Mononuclear cell (primary cell): ENCODE data around the gene KCNMB1. TPM values are rescaled to one million over a fixed set of nuclear protein-coding genes. Genes with fewer than 3 reads are reported as not detected.

Experiments used
- H3K27me3 ChIP-seq: 2 replicates; pipeline ENCODE4 v1.6.0; 2011; ENCODE audit warnings: low read length, control low read depth; ENCODE audit not compliant: insufficient read depth
- H3K4me1 ChIP-seq: 2 replicates; pipeline ENCODE4 v1.5.1; 2011; ENCODE audit warnings: mild to moderate bottlenecking, low read length, control low read depth; ENCODE audit not compliant: insufficient read depth
- H3K4me3 ChIP-seq: 2 replicates; pipeline ENCODE4 v1.5.1; 2011; ENCODE audit warnings: mild to moderate bottlenecking, low read length, moderate library complexity
- H3K9me3 ChIP-seq: 2 replicates; pipeline ENCODE4 v1.5.1; 2011; ENCODE audit warnings: low read depth, mild to moderate bottlenecking, control low read depth, low read length
- total RNA-seq: library from RNA; depleted of rRNA; stranded (reverse); fragments of >200 nt; gene quantifications from one replicate; pipeline ENCODE4 v1.2.3, GENCODE V29; 2012

The KCNMB1 gene
- total RNA-seq, 1 donor: 1.8 TPM

- H3K27me3 ChIP-seq: no peaks in the 10 kb centered on the region
- no peak overlapping the region for H3K4me3 ChIP-seq
- H3K9me3 ChIP-seq: no peaks in the 10 kb centered on the region
- peaks cover 19% of the 10 kb centered on the region for H3K4me1 ChIP-seq
Measured at GRCh38 chr5:170348137-170348633, 41.0 kb downstream of the KCNMB1 start.

GRCh38 chr5:170347022-170347567, 42.1 kb downstream of the KCNMB1 start:
- Histone ChIP-seq H3K4me1 (peaks cover 16% of the 10 kb centered on the region), H3K9me3 (no peaks in the 10 kb centered on the region), H3K4me3 (no peak overlapping the region), H3K27me3 (no peaks in the 10 kb centered on the region)

- H3K9me3 ChIP-seq: no peaks in the 10 kb centered on the region
- no peak overlapping the region for H3K4me3 ChIP-seq
- H3K4me1 ChIP-seq: peaks cover 18% of the 10 kb centered on the region
- H3K27me3 ChIP-seq: no peaks in the 10 kb centered on the region
Measured at GRCh38 chr5:170345971-170346370, 43.2 kb downstream of the KCNMB1 start.

DNA sequence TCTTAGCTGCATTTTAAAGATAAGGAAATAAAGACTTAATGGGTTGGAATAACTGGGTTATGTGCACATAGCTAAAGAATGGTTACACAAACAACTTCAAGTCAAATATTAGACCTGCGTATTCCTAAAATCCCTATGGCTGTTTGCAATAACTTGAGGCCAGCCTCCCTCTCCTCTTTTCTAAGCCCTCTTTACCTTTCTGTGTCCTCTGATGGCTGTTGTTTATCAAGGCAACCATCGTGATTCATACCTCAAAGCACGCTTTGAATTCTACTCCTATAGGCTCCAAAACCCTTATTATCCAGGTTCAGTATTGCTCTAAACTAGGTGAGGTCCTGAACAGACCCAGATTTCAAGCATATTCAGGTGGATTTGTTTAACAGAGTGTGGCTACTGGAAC, 46.0 kb downstream of the KCNMB1 start:
- Histone ChIP-seq H3K4me3 (no peak overlapping the region), H3K27me3 (no peaks in the 10 kb centered on the region), H3K9me3 (no peaks in the 10 kb centered on the region), H3K4me1 (peaks cover 28% of the 10 kb centered on the region)

GRCh38 chr5:170342153-170342725, 46.9 kb downstream of the KCNMB1 start:
- Histone ChIP-seq H3K4me1 (peaks cover 35% of the 10 kb centered on the region), H3K9me3 (no peaks in the 10 kb centered on the region), H3K27me3 (no peaks in the 10 kb centered on the region), H3K4me3 (no peak overlapping the region)

DNA sequence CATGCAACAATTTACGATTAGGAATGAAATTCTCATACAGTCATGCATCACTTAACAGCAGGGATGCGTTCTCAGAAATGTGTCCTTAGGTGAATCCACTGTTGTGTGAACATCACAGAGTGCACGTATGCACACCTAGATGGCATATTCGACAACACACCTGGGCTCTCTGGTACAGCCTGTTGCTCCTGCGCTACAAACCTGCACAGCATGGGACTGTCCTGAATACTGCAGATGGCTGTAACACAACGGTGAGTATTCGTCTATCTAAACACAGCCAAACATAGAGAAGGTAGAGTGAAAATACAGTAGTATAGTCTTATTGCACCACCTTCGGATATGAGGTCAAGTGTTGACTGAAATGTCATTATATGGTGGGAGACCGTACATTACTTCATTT, 47.6 kb downstream of the KCNMB1 start:
- no peaks in the 10 kb centered on the region for H3K9me3 ChIP-seq
- peaks cover 42% of the 10 kb centered on the region for H3K4me1 ChIP-seq
- H3K27me3 ChIP-seq: no peaks in the 10 kb centered on the region
- no peak overlapping the region for H3K4me3 ChIP-seq

GRCh38 chr5:170339780-170340167, 49.4 kb downstream of the KCNMB1 start:
- Histone ChIP-seq H3K27me3 (no peaks in the 10 kb centered on the region), H3K4me1 (peaks cover 59% of the 10 kb centered on the region), H3K9me3 (no peaks in the 10 kb centered on the region), H3K4me3 (no peak overlapping the region)

GRCh38 chr5:170338933-170339779, 50.0 kb downstream of the KCNMB1 start:
- H3K27me3 ChIP-seq: no peaks in the 10 kb centered on the region
- no peak overlapping the region for H3K4me3 ChIP-seq
- peaks cover 66% of the 10 kb centered on the region for H3K4me1 ChIP-seq
- no peaks in the 10 kb centered on the region for H3K9me3 ChIP-seq

- Histone ChIP-seq H3K27me3 (no peaks in the 10 kb centered on the region), H3K4me1 (peaks cover 74% of the 10 kb centered on the region), H3K4me3 (no peak overlapping the region), H3K9me3 (no peaks in the 10 kb centered on the region)
Measured at GRCh38 chr5:170338291-170338690, 50.9 kb downstream of the KCNMB1 start.

- H3K27me3 ChIP-seq: no peaks in the 10 kb centered on the region
- peaks cover 79% of the 10 kb centered on the region for H3K4me1 ChIP-seq
- no peaks in the 10 kb centered on the region for H3K9me3 ChIP-seq
- no peak overlapping the region for H3K4me3 ChIP-seq
Measured at GRCh38 chr5:170337045-170337733, 52.0 kb downstream of the KCNMB1 start.

DNA sequence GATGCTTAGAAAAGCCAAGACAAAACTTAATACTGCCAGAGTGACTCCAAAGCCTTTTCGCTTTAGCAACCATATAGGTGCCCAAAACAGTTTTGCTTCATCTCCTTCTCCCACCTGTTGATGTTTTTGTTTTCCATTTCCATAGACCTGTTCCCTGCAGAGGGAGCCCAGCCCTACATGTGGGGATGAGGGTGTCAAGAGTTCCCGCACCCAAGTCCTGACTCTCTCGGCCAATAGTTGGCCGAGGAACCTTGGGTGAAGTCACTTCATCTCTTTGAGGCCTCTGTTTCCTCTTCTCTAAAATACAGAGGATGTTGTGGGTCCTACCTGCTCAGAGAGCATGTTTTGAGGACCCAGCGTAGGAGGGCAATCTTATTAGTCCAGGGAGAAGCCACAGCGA, 53.1 kb downstream of the KCNMB1 start:
- H3K4me3 ChIP-seq: no peak overlapping the region
- H3K9me3 ChIP-seq: no peaks in the 10 kb centered on the region
- H3K27me3 ChIP-seq: no peaks in the 10 kb centered on the region
- peaks cover 86% of the 10 kb centered on the region for H3K4me1 ChIP-seq

GRCh38 chr5:170334626-170335025, 54.5 kb downstream of the KCNMB1 start:
- Histone ChIP-seq H3K4me1 (peaks cover 100% of the 10 kb centered on the region), H3K9me3 (no peaks in the 10 kb centered on the region), H3K27me3 (no peaks in the 10 kb centered on the region), H3K4me3 (no peak overlapping the region)

- no peaks in the 10 kb centered on the region for H3K27me3 ChIP-seq
- H3K4me3 ChIP-seq: no peak overlapping the region
- no peaks in the 10 kb centered on the region for H3K9me3 ChIP-seq
- H3K4me1 ChIP-seq: peaks cover 100% of the 10 kb centered on the region
Measured at GRCh38 chr5:170333161-170333910, 55.8 kb downstream of the KCNMB1 start.

- H3K9me3 ChIP-seq: no peaks in the 10 kb centered on the region
- no peaks in the 10 kb centered on the region for H3K27me3 ChIP-seq
- no peak overlapping the region for H3K4me3 ChIP-seq
- peaks cover 100% of the 10 kb centered on the region for H3K4me1 ChIP-seq
Measured at GRCh38 chr5:170332058-170332457, 57.1 kb downstream of the KCNMB1 start.
